Muscle of back (tissue), 11 donors: Measurements from ENCODE around the gene XPO1. TPM values are rescaled to one million over a fixed set of nuclear protein-coding genes. Genes with fewer than 3 reads are reported as not detected.
A peak's percentile ranks its signal among the peaks of the same experiment; 100 is the strongest.
"Not testable (repeated sequence)": the region's sequence is repeated elsewhere in the genome, so short reads cannot be mapped to it uniquely, and the experiment has no call there.

Experiments used
- DNase-seq, 3 donors: peaks; one replicate each; pipeline versions ENCODE4 v3.0.0 to v3.0.0-alpha.2; 2013
- polyA plus RNA-seq, 10 donors: library from polyadenylated mRNA; unstranded; fragments of 120-200 nt; gene quantifications; one replicate each; pipeline ENCODE4 v1.2.1, GENCODE V29; 2013; ENCODE audit not compliant: insufficient read length in 10 of 10

Gene XPO1
- polyA plus RNA-seq, 10 donors: 105 to 212 (median 142) TPM

- peak; percentile 77 to 91 (median 85) for DNase-seq
Observed at GRCh38 chr2:61470122-61470951, 67.8 kb downstream of the XPO1 start.

GRCh38 chr2:61469424-61470121 lies 68.6 kb downstream of the XPO1 start:
- DNase-seq: no peak

DNA sequence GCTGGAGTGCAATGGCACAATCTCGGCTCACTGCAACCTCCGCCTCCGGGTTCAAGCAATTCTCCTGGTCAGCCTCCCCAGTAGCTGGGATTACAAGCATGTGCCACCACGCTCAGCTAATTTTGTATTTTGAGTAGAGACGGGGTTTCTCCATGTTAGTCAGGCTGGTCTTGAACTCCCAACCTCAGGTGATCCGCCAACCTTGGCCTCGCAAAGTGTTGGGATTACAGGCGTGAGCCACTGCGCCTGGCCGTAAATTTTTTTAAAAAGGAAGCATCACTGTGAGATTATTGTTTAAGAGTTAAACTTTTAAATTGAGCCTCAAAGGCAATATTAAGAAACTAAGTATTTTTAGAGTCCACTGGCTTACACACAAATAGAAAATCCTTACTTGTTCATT lies 69.9 kb downstream of the XPO1 start:
- not testable (repeated sequence) for DNase-seq

GRCh38 chr2:61465045-61465444 lies 73.1 kb downstream of the XPO1 start:
- no peak for DNase-seq

GRCh38 chr2:61463769-61464475 lies 74.2 kb downstream of the XPO1 start:
- DNase-seq: no peak

GRCh38 chr2:61461404-61461803 lies 76.8 kb downstream of the XPO1 start:
- no peak for DNase-seq

DNA sequence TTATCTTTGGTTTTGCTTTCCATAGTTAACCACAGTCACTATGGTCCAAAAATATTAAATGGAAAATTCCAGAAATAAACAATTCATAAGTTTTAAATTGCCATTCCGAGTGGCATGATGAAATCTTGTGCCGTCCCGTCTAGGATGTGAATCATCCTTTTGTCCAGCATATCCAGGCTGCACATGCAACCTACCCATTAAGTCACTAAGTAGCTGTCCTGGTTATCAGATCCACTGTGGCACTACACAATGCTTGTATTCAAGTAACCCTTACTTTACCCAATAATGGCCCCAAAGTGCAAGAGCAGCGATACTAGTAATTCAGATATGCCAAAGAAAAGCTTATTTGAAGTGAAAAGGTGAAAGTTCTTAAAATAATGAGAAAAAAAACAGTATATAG lies 78.0 kb downstream of the XPO1 start:
- peak in 1 of 3 donors; percentile 30 for DNase-seq

- DNase-seq: no peak
Observed at GRCh38 chr2:61456746-61457420, 81.3 kb downstream of the XPO1 start.

GRCh38 chr2:61456070-61456745 lies 81.9 kb downstream of the XPO1 start:
- DNase-seq: peak in 1 of 3 donors; percentile 9

GRCh38 chr2:61454972-61455371 lies 83.2 kb downstream of the XPO1 start:
- DNase-seq: not testable (repeated sequence)

DNA sequence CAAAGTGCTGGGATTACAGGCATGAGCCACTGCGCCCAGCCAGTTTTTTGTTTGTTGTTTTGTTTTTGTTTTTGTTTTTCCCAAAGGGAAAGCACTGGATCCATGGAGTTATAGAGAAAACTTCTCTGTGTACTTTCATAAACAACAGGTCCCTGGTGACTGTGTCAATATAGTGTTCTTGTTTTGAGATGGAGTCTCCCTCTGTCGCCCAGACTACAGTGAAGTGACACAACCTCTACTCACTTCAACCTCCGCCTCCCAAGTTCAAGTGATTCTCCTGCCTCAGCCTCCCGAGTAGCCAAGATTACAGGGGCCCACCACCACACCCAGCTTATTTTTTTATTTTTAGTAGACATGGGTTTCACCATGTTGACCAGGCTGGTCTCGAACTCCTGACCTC lies 83.8 kb downstream of the XPO1 start:
- DNase-seq: no peak

- DNase-seq: no peak
Observed at GRCh38 chr2:61452392-61452791, 85.8 kb downstream of the XPO1 start.

- no peak for DNase-seq
Observed at GRCh38 chr2:61451178-61451577, 87.0 kb downstream of the XPO1 start.

- no peak for DNase-seq
Observed at GRCh38 chr2:61450144-61450543, 88.0 kb downstream of the XPO1 start.

- DNase-seq: no peak
Observed at GRCh38 chr2:61448229-61448628, 89.9 kb downstream of the XPO1 start.

GRCh38 chr2:61446971-61447370 lies 91.2 kb downstream of the XPO1 start:
- DNase-seq: not testable (repeated sequence)

DNA sequence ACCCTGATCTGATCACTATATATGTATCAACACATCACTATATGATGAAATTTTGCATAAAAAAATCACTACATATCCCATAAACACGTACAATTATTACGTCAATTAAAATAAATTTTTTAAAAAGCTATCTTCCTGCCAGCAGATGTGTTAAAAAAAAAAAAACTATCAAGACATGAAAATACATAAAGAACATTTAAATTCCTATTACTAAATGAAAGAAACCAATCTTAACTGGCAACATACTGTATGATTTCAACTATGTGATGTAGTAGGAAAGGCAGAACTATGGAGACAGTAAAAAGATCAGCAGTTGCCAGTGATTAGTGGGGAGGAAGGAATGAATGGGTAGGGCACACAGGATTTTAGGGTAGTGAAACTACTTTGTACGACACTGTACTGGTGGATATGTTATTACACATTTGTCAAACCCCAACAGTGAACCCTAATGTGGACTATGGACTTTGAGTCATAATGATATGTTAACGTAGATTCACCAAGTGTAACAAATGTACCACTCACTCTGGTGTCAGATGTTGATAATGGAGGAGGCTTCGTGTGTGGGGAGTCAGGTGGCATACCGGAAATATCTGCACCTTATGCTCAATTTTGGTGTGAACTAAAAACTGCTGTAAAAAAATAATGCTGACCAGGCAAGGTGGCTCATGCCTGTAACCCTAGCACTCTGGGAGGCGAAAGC lies 94.7 kb downstream of the XPO1 start:
- no peak for DNase-seq

DNA sequence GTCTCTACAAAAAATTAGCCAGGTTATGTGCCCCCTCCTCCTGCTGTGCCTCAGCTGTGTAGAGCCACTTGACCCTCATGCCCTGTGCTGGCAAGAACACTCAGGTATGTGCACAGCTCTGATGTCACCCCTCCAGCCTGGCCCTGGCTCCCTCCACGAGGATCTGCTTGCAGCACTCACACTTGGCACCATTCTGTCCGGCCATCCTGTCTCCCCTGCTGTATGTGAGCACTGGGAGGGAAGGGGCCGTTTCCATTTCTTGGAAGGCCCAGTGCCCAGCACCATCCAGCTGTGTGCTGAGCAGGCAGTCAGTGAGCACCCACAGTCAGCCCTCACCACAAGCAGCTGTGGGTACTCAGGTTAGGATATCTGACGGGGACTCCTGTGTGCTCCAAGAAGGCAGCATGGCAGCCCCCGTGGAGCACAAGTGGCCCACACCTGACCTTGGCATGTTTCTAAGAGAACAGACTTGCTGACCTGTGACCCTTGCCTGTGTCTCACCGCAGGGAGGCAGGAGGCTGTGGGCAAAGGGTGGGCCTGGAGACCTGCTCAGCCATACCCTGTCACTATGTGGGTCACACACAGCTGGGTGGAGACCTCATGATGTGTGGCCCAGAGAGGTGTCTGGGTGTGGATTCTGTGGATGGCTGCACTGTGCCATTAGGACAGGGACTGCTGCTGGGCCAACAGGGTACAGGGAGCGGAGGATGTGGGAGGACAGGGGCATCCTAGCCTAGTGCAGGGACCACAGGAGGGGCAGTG lies 98.7 kb downstream of the XPO1 start:
- DNase-seq: no peak

DNA sequence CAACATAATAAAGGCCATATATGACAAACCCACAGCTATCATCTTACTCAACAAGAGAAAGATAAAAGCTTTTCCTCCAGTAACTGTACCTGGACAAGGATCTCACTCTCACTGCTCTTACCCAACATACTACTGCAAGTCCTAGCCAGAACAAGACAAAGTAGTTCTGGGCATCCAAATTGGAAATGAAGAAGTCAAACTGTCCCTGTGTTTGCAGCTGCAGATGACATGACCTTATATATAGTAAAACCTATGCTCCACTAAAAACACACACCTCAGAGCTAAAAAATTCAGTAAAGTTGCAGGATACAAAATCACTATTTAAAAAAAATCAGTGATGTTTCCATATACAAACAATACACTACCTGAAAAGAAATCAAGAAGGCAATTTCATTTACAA lies 99.5 kb downstream of the XPO1 start:
- DNase-seq: no peak

- no peak for DNase-seq
Observed at GRCh38 chr2:61437170-61437569, 101.0 kb downstream of the XPO1 start.
